ENCODE results near the gene STXBP5L. TPM values are rescaled to one million over a fixed set of nuclear protein-coding genes. Genes with fewer than 3 reads are reported as not detected.

Gene STXBP5L
- total RNA-seq, 2 experiments from 2014 or later, result 2.7 to 10.5 TPM

DNA sequence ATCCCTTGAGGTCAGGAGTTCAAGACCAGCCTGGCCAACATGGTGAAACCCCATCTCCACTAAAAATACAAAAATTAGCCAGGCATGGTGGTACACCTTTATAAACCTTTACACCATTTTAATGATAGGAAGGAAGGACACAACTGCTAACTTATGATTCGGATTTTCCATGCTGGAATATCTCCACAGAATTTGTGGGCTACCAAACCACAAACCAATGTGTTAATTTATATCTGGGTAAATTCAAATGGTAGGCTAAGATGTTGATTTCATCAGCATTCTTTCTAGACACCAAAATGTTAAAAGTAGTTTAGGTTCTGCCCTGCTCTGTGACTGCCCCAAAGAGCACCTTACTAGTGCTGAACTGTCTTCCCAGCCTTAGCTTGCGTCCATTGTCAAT lies 565.0 kb downstream of the STXBP5L start:
- no peaks in the 10 kb centered on the region for H3K9me2 ChIP-seq (ENCODE audit: insufficient read depth, low read length)
- peaks cover 93% of the 10 kb centered on the region for H3K36me3 ChIP-seq (ENCODE audit: insufficient read depth, low read length)
- no peak overlapping the region for H2AFZ ChIP-seq (ENCODE audit: low read length)
- no peaks in the 10 kb centered on the region for H3K9me3 ChIP-seq (ENCODE audit: low read length)
- H4K20me1 ChIP-seq (ENCODE audit: insufficient read depth, low read length), result no peaks in the 10 kb centered on the region
- H3K4me1 ChIP-seq (ENCODE audit: insufficient read depth, low read length, poor library complexity, severe bottlenecking), result no peaks in the 10 kb centered on the region
- no peak overlapping the region for H3K4me3 ChIP-seq (ENCODE audit: low read depth, low read length, poor library complexity, severe bottlenecking)
- no peak for TF ChIP-seq EZH2phosphoT487 (IDR thresholded peaks at IDR 0.05; ENCODE audit: borderline replicate concordance, low read depth, low read length)
- TF ChIP-seq, protein P1, sequence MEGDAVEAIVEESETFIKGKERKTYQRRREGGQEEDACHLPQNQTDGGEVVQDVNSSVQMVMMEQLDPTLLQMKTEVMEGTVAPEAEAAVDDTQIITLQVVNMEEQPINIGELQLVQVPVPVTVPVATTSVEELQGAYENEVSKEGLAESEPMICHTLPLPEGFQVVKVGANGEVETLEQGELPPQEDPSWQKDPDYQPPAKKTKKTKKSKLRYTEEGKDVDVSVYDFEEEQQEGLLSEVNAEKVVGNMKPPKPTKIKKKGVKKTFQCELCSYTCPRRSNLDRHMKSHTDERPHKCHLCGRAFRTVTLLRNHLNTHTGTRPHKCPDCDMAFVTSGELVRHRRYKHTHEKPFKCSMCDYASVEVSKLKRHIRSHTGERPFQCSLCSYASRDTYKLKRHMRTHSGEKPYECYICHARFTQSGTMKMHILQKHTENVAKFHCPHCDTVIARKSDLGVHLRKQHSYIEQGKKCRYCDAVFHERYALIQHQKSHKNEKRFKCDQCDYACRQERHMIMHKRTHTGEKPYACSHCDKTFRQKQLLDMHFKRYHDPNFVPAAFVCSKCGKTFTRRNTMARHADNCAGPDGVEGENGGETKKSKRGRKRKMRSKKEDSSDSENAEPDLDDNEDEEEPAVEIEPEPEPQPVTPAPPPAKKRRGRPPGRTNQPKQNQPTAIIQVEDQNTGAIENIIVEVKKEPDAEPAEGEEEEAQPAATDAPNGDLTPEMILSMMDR (conservative IDR thresholded peaks at IDR 0.05; ENCODE audit: low read length), result no peak
- H3K79me2 ChIP-seq (ENCODE audit: insufficient read depth, low read depth, low read length), result no peaks in the 10 kb centered on the region
- POLR2A ChIA-PET, result no interaction called here
- no peak for DNase-seq (ENCODE audit: low spot score)
- H3K4me2 ChIP-seq (ENCODE audit: low read length), result no peak overlapping the region
- BruUV-seq (replicated peaks), result no TSS peak
- H3K27ac ChIP-seq (ENCODE audit: low read depth, low read length, poor library complexity, severe bottlenecking), result no peak overlapping the region
- CTCF ChIA-PET (ENCODE audit: unreplicated experiment), result no interaction called here
- intact Hi-C loops (cut with micrococcal nuclease; ENCODE audit: unreplicated experiment), result no loop called here

Small RNAs within 50 kb of the gene (microRNA-seq; reads per million reads assigned to microRNA genes)
- gene MIR5682 (ENCODE audit: borderline replicate concordance), result 15.1 reads per million, percentile 23 among the genes with 10 or more reads in this experiment

Small RNAs within 50 kb of the gene (small RNA-seq; reads per million reads assigned to genes)
- gene MIR5682, result not detected

Other genes starting within 250 kb of the STXBP5L start
- gene HGD, start 226.0 kb upstream of the STXBP5L start, total RNA-seq (2014; rRNA removed; shearing (Covaris generic)), result 0.19 TPM in 1 of 2 replicates, not detected in the other
- not detected in 2 replicates for gene HGD, start 226.0 kb upstream of the STXBP5L start, total RNA-seq (2022)
- gene RABL3, start 165.7 kb upstream of the STXBP5L start, total RNA-seq (2014; rRNA removed; shearing (Covaris generic)), result 7.7 and 15.7 TPM in 2 replicates
- 22.8 and 27.9 TPM in 2 replicates for gene RABL3, start 165.7 kb upstream of the STXBP5L start, total RNA-seq (2022)
- gene GTF2E1, start 165.5 kb upstream of the STXBP5L start, total RNA-seq (2014; rRNA removed; shearing (Covaris generic)), result 14.8 and 16.3 TPM in 2 replicates
- 37.8 and 40.8 TPM in 2 replicates for gene GTF2E1, start 165.5 kb upstream of the STXBP5L start, total RNA-seq (2022)

Data from OCI-LY7 (cell line).